ENCODE results near the gene GIT2. TPM values are rescaled to one million over a fixed set of nuclear protein-coding genes. Genes with fewer than 3 reads are reported as not detected.
"Not testable (repeated sequence)": the region's sequence is repeated elsewhere in the genome, so short reads cannot be mapped to it uniquely, and the experiment has no call there.

The GIT2 gene
- total RNA-seq, 1 donor from 2014 or later: 42.6 TPM

DNA sequence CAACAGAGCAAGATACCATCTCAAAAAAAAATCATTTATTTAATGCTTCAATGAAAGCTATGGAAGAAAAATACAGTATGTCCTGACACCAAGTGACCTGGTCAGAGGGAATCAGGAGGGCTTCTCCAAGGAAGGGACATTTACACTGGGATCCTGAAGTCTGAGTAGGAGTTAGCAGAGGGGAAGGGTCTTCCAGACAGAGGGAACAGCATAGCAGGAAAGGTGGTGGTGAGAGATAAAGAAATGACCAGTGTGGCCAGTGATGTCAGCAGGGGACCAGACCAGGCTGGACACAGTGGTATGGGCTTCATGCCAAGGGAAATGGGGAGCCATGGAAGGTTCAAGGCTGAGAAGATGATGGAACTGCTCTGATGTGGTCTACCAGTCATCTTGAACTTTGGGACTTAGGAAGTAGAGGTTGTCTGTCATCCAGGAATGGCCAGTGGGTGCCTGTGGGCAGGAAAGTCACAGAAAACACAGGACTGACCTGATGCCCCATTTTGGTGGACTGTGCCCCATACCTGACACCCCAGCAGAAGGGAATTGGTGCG is 103.9 kb downstream of the GIT2 start:
- TF ChIP-seq, protein P1, sequence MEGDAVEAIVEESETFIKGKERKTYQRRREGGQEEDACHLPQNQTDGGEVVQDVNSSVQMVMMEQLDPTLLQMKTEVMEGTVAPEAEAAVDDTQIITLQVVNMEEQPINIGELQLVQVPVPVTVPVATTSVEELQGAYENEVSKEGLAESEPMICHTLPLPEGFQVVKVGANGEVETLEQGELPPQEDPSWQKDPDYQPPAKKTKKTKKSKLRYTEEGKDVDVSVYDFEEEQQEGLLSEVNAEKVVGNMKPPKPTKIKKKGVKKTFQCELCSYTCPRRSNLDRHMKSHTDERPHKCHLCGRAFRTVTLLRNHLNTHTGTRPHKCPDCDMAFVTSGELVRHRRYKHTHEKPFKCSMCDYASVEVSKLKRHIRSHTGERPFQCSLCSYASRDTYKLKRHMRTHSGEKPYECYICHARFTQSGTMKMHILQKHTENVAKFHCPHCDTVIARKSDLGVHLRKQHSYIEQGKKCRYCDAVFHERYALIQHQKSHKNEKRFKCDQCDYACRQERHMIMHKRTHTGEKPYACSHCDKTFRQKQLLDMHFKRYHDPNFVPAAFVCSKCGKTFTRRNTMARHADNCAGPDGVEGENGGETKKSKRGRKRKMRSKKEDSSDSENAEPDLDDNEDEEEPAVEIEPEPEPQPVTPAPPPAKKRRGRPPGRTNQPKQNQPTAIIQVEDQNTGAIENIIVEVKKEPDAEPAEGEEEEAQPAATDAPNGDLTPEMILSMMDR (IDR thresholded peaks at IDR 0.05; ENCODE audit: unreplicated experiment): no peak
- peaks cover 17% of the 10 kb centered on the region for H3K27me3 Mint-ChIP-seq (ENCODE audit: low read depth)
- H3K4me1 Mint-ChIP-seq: no peaks in the 10 kb centered on the region
- H3K9me3 Mint-ChIP-seq: no peaks in the 10 kb centered on the region
- H3K36me3 Mint-ChIP-seq: no peaks in the 10 kb centered on the region
- no peak for DNase-seq (ENCODE audit: low spot score in 2 of 2, unreplicated experiment in 2 of 2)
- H3K4me3 Mint-ChIP-seq: no peak overlapping the region
- no peak overlapping the region for H3K27ac Mint-ChIP-seq

DNA sequence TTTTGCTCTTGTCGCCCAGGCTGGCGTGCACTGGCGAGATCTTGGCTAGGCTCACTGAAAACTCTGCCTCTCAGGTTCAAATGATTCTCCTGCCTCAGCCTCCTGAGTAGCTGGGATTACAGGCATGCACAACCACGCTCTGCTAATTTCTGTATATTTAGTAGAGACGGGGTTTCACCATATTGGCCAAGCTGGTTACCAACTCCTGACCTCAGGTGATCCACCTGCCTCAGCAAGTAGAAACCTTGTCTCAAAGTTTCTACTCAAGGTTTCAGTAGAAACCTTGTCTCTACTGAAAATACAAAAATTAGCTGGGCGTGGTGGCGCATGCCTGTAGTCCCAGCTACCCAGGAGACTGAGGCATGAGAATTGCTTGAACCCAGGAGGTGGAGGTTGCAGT is 104.4 kb downstream of the GIT2 start:
- not testable (repeated sequence) for H3K36me3 Mint-ChIP-seq; H3K9me3 Mint-ChIP-seq; H3K4me1 Mint-ChIP-seq; H3K4me3 Mint-ChIP-seq; H3K27ac Mint-ChIP-seq; DNase-seq (ENCODE audit: low spot score in 2 of 2, unreplicated experiment in 2 of 2)
- peaks cover 17% of the 10 kb centered on the region for H3K27me3 Mint-ChIP-seq (ENCODE audit: low read depth)

DNA sequence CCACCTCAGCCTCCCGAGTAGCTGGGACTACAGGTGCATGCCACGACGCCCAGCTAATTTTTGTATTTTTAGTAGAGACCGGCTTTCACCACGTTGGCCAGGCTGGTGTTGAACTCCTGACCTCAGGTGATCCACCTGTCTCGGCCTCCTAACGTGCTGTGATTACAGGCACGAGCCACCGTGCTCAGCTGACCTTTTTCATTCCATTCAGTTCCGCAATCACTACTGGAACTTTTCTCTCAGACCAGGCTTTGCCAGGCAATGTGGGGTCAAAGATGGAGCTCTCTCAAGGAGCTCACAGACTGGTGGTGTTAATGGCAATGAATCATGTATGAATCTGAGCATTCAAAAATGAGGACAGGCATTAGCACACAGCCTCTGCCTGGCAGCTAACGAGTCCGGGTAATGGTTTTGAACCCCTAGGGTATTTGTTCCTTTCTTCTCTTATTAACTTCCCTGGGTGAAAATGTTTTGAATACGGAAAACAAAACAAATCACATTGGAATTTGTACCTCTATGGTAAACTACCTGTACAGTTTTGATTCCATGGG is 105.5 kb downstream of the GIT2 start:
- H3K9me3 Mint-ChIP-seq: no peaks in the 10 kb centered on the region

DNA sequence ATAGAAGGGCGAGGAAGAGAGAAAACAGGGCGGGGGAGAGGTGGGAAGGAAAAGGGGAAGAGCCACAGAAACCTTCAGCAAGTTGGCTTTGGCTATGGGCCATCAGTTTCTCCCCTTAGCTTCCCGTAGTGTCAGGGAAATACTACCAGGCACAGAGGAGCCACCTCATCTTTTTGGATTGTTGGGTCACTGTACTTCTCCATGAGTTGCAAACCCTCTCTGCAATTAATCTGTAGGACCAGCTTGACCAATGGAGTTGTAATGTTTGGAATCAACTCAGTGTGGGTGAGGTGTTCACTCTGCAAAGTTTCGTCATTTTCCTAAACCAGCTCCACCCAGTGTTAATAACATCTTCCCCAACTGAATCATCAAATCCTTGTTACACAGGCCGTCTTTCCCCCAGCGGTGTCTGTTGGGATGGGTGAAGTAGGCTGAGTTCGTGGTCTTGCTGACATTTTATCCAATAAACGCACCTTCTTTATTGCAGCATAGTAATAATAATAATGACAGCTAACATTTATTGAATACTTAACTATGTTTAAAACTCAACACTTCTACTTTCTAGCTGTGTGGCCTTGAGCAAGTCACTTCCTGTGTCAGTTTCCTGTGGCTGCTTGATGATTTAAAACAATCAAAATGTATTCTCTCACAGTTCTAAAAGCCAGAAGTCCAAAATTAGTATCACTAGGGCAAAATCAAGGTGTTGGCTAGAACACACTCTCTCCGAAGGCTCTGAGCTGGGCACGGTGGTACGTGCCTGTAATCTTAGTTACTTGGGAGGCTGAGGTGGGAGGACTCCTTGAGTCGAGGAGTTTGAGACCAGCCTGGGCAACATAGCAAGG is 107.8 kb downstream of the GIT2 start:
- H3K36me3 Mint-ChIP-seq: no peaks in the 10 kb centered on the region

More for the DNA sequence above, 105.5 kb downstream of the GIT2 start:
- Mint-ChIP-seq H3K36me3 (no peaks in the 10 kb centered on the region), H3K27me3 (ENCODE audit: low read depth) (peaks cover 18% of the 10 kb centered on the region), H3K27ac (no peak overlapping the region), H3K4me1 (no peaks in the 10 kb centered on the region), H3K4me3 (no peak overlapping the region)
- DNase-seq (ENCODE audit: low spot score in 2 of 2, unreplicated experiment in 2 of 2): no peak
- TF ChIP-seq, protein P1 (IDR thresholded peaks at IDR 0.05; ENCODE audit: unreplicated experiment): no peak

DNA sequence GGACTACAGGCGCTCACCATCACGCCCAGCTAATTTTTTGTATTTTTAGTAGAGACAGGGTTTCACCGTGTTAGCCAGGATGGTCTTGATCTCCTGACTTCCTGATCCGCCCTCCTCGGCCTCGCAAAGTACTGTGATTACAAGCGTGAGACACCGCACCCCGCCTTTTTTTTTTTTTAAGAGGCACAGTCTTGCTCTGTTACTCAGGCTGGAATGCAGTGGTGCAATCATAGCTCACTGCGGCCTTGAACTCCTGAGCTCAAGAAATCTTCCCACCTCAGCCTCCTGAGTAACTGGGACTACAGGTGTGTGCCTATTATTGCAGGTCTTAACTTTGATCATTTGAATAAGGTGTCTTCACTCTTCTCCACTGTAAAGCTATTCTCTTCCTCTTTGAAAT is 110.6 kb downstream of the GIT2 start:
- Mint-ChIP-seq H3K27me3 (ENCODE audit: low read depth) (peaks cover 35% of the 10 kb centered on the region), H3K9me3 (no peaks in the 10 kb centered on the region), H3K36me3 (no peaks in the 10 kb centered on the region), H3K4me3 (no peak overlapping the region), H3K4me1 (peaks cover 6% of the 10 kb centered on the region), H3K27ac (no peak overlapping the region)
- TF ChIP-seq, protein P1 (IDR thresholded peaks at IDR 0.05; ENCODE audit: unreplicated experiment): no peak
- no peak for DNase-seq (ENCODE audit: low spot score in 2 of 2, unreplicated experiment in 2 of 2)

More for the DNA sequence above, 107.8 kb downstream of the GIT2 start:
- no peaks in the 10 kb centered on the region for H3K9me3 Mint-ChIP-seq
- no peaks in the 10 kb centered on the region for H3K4me1 Mint-ChIP-seq
- DNase-seq (ENCODE audit: low spot score in 2 of 2, unreplicated experiment in 2 of 2): no peak
- TF ChIP-seq, protein P1 (IDR thresholded peaks at IDR 0.05; ENCODE audit: unreplicated experiment): no peak
- peaks cover 31% of the 10 kb centered on the region for H3K27me3 Mint-ChIP-seq (ENCODE audit: low read depth)
- no peak overlapping the region for H3K4me3 Mint-ChIP-seq
- no peak overlapping the region for H3K27ac Mint-ChIP-seq

DNA sequence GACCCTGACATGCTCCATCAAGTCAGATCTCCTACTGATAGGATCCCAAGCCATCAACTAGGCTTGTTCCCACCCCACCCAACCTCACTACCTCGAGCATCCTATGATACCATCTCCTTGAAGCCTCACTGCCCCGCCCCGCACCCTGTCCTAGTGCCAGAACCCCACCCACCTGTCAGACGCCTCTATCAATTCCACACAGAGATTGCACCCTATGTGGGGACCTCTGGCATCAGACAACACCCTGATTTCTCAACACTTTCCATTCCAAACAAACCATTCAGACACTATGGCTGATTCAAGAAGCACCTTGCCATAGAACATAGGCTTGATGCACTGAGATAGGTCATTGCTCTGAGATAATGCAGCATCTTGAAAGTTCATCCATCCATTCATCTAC is 112.7 kb downstream of the GIT2 start:
- Mint-ChIP-seq H3K36me3 (no peaks in the 10 kb centered on the region), H3K4me3 (no peak overlapping the region), H3K27ac (no peak overlapping the region), H3K9me3 (no peaks in the 10 kb centered on the region), H3K4me1 (peaks cover 21% of the 10 kb centered on the region), H3K27me3 (ENCODE audit: low read depth) (peaks cover 29% of the 10 kb centered on the region)
- TF ChIP-seq, protein P1 (IDR thresholded peaks at IDR 0.05; ENCODE audit: unreplicated experiment): no peak
- DNase-seq (ENCODE audit: low spot score in 2 of 2, unreplicated experiment in 2 of 2): no peak
